GM18526 (cell line): ENCODE data around the gene TNFRSF8.

Experiments used
- POLR2A ChIP-seq: IDR thresholded peaks from 3 replicates; pipeline ENCODE4 v1.6.1; 2011; ENCODE audit not compliant: insufficient read length; ENCODE audit errors: extremely low read depth

The TNFRSF8 gene

GRCh38 chr1:12159816-12160215, 96.7 kb downstream of the TNFRSF8 start:
- no peak for TF ChIP-seq POLR2A

DNA sequence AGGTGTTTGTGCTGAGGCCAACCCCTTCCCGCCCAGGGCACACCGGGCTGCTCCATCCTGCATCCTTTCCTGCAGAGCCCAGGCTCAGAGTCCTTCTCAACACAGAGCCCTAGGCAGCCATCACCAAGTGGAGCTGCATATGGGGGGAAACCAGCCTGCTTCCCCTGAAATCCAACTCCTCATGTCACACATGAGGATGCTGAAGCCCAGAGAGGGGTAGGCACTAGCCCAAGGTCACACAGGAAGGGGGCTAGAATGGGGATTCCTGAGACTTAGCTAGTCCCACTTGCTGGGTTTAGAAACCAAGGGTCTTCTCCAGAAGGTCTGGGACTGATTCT, 98.2 kb downstream of the TNFRSF8 start:
- TF ChIP-seq POLR2A = no peak

- TF ChIP-seq POLR2A = peak; percentile 34
Observed at GRCh38 chr1:12161662-12162458, 98.8 kb downstream of the TNFRSF8 start.

DNA sequence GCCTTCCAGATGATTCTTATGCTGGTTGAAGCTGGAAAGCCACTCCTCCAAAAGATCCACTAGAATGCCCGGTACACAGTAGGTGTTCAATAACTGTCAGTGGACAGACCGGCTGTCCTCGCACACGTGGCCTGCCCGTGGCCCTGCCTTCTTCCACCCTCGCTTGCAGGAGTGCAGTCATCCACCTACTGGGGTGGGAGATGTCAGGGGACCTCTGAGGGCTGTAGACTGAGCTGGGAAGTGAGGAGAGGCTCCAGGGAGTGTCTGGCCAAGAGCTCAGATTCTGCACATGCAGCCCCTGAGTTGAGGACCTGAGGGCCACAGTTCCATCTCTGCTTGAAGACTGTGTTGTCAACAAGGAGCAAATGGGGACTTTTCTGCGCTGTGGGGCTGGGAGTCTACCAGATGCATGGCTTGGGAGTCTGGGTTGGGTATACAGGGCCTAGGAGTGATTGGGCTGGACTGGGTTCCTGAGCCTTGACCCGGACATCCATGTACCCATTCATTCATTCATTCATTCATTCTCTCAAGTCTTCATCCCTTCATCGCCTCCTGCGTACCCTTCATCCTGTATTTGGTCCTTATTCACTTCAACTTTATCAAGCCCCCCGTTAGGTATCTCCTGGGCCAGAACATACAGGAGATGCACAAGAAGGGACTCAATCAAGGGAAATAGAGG, 99.5 kb downstream of the TNFRSF8 start:
- TF ChIP-seq POLR2A = no peak

DNA sequence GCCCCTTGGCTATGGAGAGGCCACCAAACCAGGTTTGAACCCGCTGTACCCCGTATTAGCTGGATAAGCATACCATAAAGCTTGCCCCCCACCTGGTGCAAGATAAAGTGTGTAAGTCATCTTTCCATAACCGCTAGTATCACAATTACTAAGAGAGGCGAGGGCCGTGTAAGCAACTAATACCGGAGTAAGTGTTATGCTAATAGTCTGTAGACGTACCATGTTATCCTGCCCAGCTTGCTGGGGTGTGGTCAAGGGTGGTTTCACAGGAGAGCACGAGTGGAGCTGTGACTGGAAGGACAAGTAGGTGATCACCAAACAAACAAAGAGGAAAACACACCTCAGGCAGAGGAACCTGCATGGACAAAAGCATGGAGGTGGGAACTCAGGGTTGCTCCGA, 100.1 kb downstream of the TNFRSF8 start:
- TF ChIP-seq POLR2A = no peak

GRCh38 chr1:12164210-12164609, 101.1 kb downstream of the TNFRSF8 start:
- TF ChIP-seq POLR2A = no peak

DNA sequence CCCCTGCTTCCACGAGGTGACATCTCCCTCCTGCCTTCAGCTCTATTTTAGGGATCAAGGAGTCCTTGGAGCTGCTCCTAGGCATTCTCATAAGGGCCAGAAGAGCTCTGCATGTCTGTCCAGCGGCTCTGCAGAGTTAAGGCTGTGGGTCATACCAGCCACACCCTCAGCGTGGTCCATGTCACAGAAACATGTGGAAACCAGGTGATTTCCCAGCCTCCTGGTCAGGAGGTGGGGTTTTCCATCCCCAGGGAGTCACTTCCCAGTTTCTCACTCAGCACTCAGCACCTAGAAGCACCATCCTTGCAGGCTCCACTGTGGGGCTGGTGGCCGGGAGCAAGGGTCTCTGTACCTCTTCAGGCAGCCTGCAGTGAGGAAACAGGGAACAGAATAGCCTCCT, 102.2 kb downstream of the TNFRSF8 start:
- TF ChIP-seq POLR2A = no peak

DNA sequence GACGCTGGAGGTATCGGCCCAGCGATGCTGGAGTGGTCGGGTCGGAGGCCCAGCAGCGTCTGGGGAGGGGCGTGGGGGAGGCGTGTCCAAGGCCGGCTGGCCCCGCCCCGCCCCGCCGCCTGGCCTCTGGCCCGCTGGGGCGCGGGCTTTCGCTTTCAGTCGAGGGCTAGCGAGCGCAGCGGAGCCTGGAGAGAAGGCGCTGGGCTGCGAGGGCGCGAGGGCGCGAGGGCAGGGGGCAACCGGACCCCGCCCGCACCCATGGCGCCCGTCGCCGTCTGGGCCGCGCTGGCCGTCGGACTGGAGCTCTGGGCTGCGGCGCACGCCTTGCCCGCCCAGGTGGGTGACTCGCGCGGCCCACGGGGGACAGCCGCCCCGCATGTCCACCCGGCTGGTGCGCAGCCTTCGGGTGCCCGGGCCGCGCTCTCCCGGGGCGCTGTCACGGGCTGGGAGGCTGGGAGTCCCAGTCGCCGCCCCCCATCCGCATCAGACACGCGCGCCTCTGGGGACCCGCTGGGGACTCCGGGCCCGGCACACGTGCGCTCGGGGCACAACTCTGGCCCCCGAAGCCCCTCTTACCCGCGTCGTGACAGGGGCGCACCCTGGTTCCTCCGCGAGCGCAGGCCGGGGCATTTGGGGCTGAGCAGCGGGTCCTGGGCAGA, 103.9 kb downstream of the TNFRSF8 start, which contains the start of gene TNFRSF1B:
Gene TNFRSF1B (plus strand): TSS at position 158 of the 659 bp plus-strand sequence. CDS start 101 bp downstream, at position 259.
- TF ChIP-seq POLR2A = peak; percentile 96

DNA sequence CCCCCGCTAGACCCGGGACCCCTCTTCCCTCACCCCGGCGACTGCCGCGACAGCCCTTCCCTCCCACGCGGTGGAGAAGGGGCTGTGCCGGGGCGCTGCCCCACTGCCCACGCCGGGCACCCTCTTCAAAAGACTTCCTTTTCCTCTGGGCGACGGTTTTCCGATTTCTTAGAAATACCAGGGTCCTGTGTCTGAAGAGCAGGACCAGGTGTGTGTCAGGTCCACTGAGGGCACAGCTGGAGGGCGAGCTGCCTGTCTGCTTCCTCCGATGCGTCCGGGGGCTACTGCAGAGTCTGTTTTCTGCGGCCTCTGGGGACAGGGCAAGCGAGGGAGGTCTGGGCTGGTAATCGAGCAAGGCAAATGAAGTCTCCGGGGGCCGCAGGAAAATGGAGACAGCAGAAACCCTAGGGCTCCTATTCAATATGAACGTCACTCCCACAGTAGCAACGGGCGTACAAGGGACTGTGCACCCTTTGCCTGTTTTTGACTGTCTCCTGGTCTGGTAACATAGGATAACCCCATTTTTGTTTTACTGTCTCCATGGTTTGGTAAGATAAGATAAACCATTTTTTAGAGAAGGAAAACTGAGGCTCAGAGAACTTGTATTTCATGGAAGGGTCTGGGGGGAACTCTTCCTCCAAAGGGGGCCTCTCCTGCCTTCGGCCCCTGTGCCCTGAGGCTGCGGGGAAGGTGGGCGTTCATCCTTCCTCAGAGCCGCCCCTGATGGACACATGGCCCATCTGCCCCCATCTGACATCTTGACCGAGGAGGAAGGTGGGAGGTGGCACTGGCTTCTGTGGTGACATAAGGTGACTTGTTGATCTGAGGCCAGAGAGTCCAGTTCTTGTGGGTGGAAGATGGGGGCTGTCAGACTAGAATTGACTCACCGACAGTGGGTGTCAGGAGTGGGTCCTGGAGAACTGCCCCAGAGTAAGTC, 104.7 kb downstream of the TNFRSF8 start:
- TF ChIP-seq POLR2A = no peak

DNA sequence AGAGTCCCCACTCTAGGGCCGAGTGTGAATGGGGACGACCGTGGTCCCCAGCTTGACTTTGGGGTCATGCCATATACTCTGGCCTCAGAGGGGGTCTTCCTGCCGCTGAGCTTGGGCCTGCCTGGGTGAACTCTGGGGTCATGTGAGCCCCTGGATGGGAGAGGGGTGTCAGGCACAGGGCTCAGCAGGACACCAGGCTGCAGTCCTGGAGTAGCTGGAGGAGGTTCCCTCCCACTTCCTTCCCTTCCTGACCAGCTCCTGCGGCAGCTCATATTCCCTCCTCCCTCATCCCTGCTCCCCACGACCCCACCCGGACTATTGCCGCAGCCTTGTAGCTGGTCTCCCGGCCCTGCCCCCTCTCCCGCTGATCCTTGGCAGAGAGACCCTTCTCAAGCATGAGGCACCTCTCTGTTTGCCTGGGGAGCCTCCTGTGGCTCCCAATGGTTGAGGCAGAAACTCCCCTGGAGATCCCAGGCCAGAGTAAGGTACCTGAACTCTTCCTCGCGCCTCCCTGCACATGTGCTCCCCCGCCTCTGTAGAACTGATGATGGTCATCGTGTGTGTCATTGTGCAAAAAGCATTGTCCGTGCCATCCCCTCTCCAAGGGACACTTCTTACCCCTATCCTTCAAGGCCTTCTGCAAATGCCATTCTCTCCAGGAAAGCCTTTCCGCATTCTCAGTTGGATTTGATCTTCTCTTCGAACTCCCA, 105.5 kb downstream of the TNFRSF8 start:
- no peak for TF ChIP-seq POLR2A

DNA sequence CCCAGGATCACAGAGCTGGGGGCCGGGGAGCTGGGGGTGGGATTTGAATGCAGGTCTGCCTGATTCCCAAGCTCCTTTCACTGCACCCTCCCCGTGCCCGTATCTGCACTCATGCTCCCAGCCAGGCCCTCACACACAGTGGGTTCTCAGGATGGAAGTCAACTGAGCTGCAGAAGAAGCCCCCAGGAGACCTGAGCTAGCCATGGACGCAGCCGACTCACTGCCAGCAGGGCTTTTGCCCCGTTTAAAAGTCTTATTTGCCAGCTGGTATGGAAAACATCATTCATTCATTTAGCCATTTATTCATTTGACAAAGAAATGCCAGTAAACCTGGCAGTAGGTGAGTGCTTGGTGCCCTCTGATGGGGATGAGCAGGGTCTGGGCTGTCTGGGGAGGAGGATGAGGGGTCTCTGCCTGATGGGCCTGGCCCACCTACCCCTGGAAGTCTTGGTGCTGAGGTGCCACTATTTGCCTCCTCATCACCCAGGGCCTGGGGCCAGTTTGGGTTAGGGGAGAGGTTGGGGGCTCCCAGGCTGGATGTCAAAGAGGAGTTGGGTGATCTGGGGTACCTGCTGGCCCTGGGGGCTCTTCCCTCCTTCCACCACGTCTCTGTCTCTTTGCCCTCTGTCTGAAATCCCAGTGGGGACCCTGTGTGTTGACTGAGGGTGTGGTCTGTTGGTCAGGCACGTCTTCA, 106.5 kb downstream of the TNFRSF8 start:
- TF ChIP-seq POLR2A = no peak

DNA sequence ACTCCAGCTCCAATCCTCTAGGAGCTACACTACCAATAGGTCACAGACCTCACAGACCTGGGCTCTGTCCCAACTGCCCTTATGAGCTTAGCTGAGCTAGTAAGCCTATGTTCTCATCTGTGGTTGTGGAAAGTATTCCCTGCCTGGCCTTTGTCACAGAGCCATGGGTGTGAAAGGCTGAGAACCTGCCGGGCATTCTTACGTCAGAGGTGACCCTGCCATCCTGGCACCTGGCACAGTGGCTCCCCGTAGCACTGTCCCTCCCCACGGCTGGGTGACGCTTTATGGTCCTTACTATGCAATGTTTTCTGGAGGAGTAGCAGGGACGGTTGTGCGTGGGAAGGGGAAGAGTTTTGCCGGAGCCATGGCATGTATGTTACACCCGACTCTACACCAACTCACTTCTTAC, 107.2 kb downstream of the TNFRSF8 start:
- TF ChIP-seq POLR2A = no peak

- no peak for TF ChIP-seq POLR2A
Observed at GRCh38 chr1:12171206-12172041, 108.3 kb downstream of the TNFRSF8 start.
